Endothelial cell of umbilical vein (primary cell): Measurements from ENCODE around the gene IL6ST. TPM values are rescaled to one million over a fixed set of nuclear protein-coding genes. Genes with fewer than 3 reads are reported as not detected.
"Not testable (repeated sequence)": the region's sequence is repeated elsewhere in the genome, so short reads cannot be mapped to it uniquely, and the experiment has no call there.

Experiments used
- BruUV-seq: library from RNA; stranded (reverse); fragments of 400-500 nt; replicated peaks from 2 replicates; lab custom pipeline; 2021; lab: Mats Ljungman, UMichigan
- CTCF ChIA-PET: fragments of 300-600, 350-600 bp; sonication (Branson Sonifier 250); formaldehyde crosslinking; loops from one replicate; lab custom pipeline; 2021; ENCODE audit warnings: antibody characterized with exemption, inconsistent platforms; lab: Charles Lee
- POLR2A ChIA-PET: fragments of 300-600, 350-600 bp; sonication (Branson Sonifier 250); formaldehyde crosslinking; loops from one replicate; lab custom pipeline; 2021; ENCODE audit warnings: antibody characterized with exemption, inconsistent platforms; lab: Charles Lee
- DNase-seq: peaks from one replicate; pipeline ENCODE4 v3.0.0-alpha.2; 2011; ENCODE audit warnings: low read depth, low spot score
- FAIRE-seq: peaks from 2 replicates; lab custom pipeline; 2011; peaks lifted over from hg19 to GRCh38; lab: Jason Lieb, UNC
- H2AFZ ChIP-seq: 2 replicates; pipeline ENCODE4 v1.6.0; 2012; ENCODE audit warnings: low read depth, low read length, control low read depth, inconsistent platforms
- H3K27ac ChIP-seq: 2 replicates; pipeline ENCODE4 v1.5.1; 2011; ENCODE audit warnings: low read depth, mild to moderate bottlenecking, control low read depth, low read length, moderate library complexity; ENCODE audit not compliant: insufficient read depth
- H3K27me3 ChIP-seq, 2 experiments: 2 replicates each; pipeline versions ENCODE4 v1.6.0 to v1.6.1; 2011; ENCODE audit warnings: low read length in 2 of 2, mixed read lengths in 1 of 2; ENCODE audit not compliant: control insufficient read depth in 2 of 2, insufficient read depth in 2 of 2
- H3K36me3 ChIP-seq, 2 experiments: 2 replicates in 1 of 2; 3 replicates in 1 of 2; pipeline ENCODE4 v1.5.1; 2011; ENCODE audit warnings: low read length in 2 of 2, mild to moderate bottlenecking in 1 of 2, moderate library complexity in 1 of 2; ENCODE audit not compliant: control insufficient read depth in 2 of 2, insufficient read depth in 2 of 2; ENCODE audit errors: extremely low read depth in 1 of 2
- H3K4me1 ChIP-seq: 3 replicates; pipeline ENCODE4 v1.5.1; 2011; ENCODE audit warnings: mild to moderate bottlenecking, low read length; ENCODE audit not compliant: control insufficient read depth, insufficient read depth; ENCODE audit errors: extremely low read depth
- H3K4me2 ChIP-seq: 2 replicates; pipeline ENCODE4 v1.6.1; 2011; ENCODE audit warnings: low read length, control low read depth, mixed read lengths; ENCODE audit not compliant: insufficient read depth
- H3K4me3 ChIP-seq, 3 experiments: fragments of 200-600 bp in 1 of 3; sonication (generic), shearing (Covaris generic) in 1 of 3; replicated peaks in 1 of 3; 2 replicates each; pipeline ENCODE4 v1.5.1; 2011 to 2016; ENCODE audit warnings: control low read depth in 3 of 3, low read length in 3 of 3, mild to moderate bottlenecking in 2 of 3, inconsistent platforms in 1 of 3, low read depth in 1 of 3, moderate library complexity in 1 of 3; ENCODE audit not compliant: insufficient read depth in 1 of 3
- H3K79me2 ChIP-seq: 2 replicates; pipeline ENCODE4 v1.6.0; 2012; ENCODE audit warnings: low read length, inconsistent platforms; ENCODE audit not compliant: control insufficient read depth, insufficient read depth
- H3K9ac ChIP-seq: replicated peaks from 2 replicates; pipeline ENCODE3; 2011; ENCODE audit warnings: low read length, control low read depth; ENCODE audit not compliant: insufficient read depth; ENCODE audit errors: extremely low read depth
- H3K9me1 ChIP-seq: replicated peaks from 3 replicates; pipeline ENCODE4 v1.6.0; 2011; ENCODE audit warnings: mild to moderate bottlenecking, low read length; ENCODE audit not compliant: control insufficient read depth, insufficient read depth; ENCODE audit errors: extremely low read depth
- H3K9me3 ChIP-seq: replicated peaks from 2 replicates; pipeline ENCODE4 v1.5.1; 2012; ENCODE audit warnings: low read length, inconsistent platforms; ENCODE audit not compliant: control insufficient read depth, insufficient read depth
- H4K20me1 ChIP-seq: replicated peaks from 2 replicates; pipeline ENCODE3; 2011; ENCODE audit warnings: mild to moderate bottlenecking, low read length; ENCODE audit not compliant: control insufficient read depth, insufficient read depth; ENCODE audit errors: extremely low read depth
- CTCF ChIP-seq, 2 donors: IDR thresholded peaks; 1 replicate in 1 of 2; 2 replicates in 1 of 2; pipeline ENCODE4 v1.5.1; 2011; ENCODE audit warnings: low read length in 2 of 2, mild to moderate bottlenecking in 2 of 2, moderate library complexity in 2 of 2, control low read depth in 1 of 2, inconsistent platforms in 1 of 2, low read depth in 1 of 2; ENCODE audit not compliant: insufficient read depth in 1 of 2; ENCODE audit errors: extremely low read depth in 1 of 2
- EZH2 ChIP-seq: IDR thresholded peaks from 2 replicates; pipeline ENCODE4 v1.6.1; 2012; ENCODE audit warnings: borderline replicate concordance, low read depth, mild to moderate bottlenecking, moderate library complexity, low read length, inconsistent platforms; ENCODE audit not compliant: severe bottlenecking
- FOS ChIP-seq: IDR thresholded peaks from 2 replicates; pipeline ENCODE4 v1.6.1; 2011; ENCODE audit warnings: mild to moderate bottlenecking, low read length, moderate library complexity, borderline replicate concordance; ENCODE audit not compliant: insufficient read depth
- GATA2 ChIP-seq: IDR thresholded peaks from 2 replicates; pipeline ENCODE4 v1.7.0; 2011; ENCODE audit warnings: low read depth, mild to moderate bottlenecking, moderate library complexity, mixed read lengths, low read length; ENCODE audit not compliant: insufficient read length, insufficient read depth
- JUN ChIP-seq: IDR thresholded peaks from 2 replicates; pipeline ENCODE4 v1.6.1; 2011; ENCODE audit warnings: borderline replicate concordance, low read depth; ENCODE audit not compliant: insufficient read length, insufficient read depth
- MAX ChIP-seq: IDR thresholded peaks from 2 replicates; pipeline ENCODE4 v1.6.1; 2011; ENCODE audit not compliant: insufficient read depth, insufficient read length
- MYC ChIP-seq: IDR thresholded peaks from one replicate; pipeline ENCODE4 v1.6.1; 2011; ENCODE audit warnings: mild to moderate bottlenecking, low read depth, low read length
- POLR2A ChIP-seq: IDR thresholded peaks from 2 replicates; pipeline ENCODE4 v1.6.1; 2012; ENCODE audit warnings: low read depth, mild to moderate bottlenecking, control low read depth, low read length
- POLR2AphosphoS5 ChIP-seq: IDR thresholded peaks from 2 replicates; pipeline ENCODE4 v1.6.1; 2012; ENCODE audit warnings: low read depth, mild to moderate bottlenecking, control low read depth, low read length, moderate library complexity; ENCODE audit not compliant: insufficient read depth
- dilution Hi-C: fragments of 300-500 bp; cut with MboI; formaldehyde crosslinking; loops from one replicate; pipeline ENCODE4 v1.15.0; 2019; ENCODE audit warnings: low sequenced_read_pairs; ENCODE audit not compliant: extremely low pct_ligation_motif_present
- intact Hi-C: fragments of 100-400 bp; cut with micrococcal nuclease; formaldehyde crosslinking; loops from one replicate; pipeline ENCODE4 v1.10.0; 2022
- polyA plus RNA-seq, 4 experiments: library from polyadenylated mRNA; depleted of rRNA in 3 of 4; stranded (reverse) in 3 of 4; unstranded in 1 of 4; fragments of >200 nt; gene quantifications; 2 replicates each; pipeline versions ENCODE4 v1.2.1 to v1.2.3, GENCODE V29; 2011 to 2012; ENCODE audit warnings: missing spikeins in 1 of 4
- total RNA-seq: library from RNA; stranded (reverse); gene quantifications from 2 replicates; pipeline ENCODE4 v1.2.3, GENCODE V29; 2021

IL6ST gene
- total and polyA plus RNA-seq, 2 donors (not counting 3 experiments of a cell fraction or from before 2014, with no cell fraction given), result 135 to 345 TPM

- no peaks in the 10 kb centered on the region for H3K4me1 ChIP-seq
- H3K9me3 ChIP-seq, result no peaks in the 10 kb centered on the region
- no peak overlapping the region for H3K9ac ChIP-seq
- no peak overlapping the region for H2AFZ ChIP-seq
- H3K27ac ChIP-seq, result no peak overlapping the region
- CTCF ChIA-PET, result interaction anchor here (1.0 to 1.1 kb wide), 2 partner anchors 24 to 188 kb away, joined by 3 read pairs; no protein-coding TSS in a partner anchor
- FAIRE-seq (no peak), DNase-seq (no peak)
- TF ChIP-seq POLR2AphosphoS5 (no peak), CTCF (IDR thresholded peaks at IDR 0.05; ENCODE audit: extremely low read depth in 1 of 2, insufficient read depth in 1 of 2, low read depth in 1 of 2, low read length in 2 of 2) (no peak), POLR2A (no peak), EZH2 (no peak), FOS (no peak), MYC (no peak), MAX (no peak), JUN (no peak), GATA2 (no peak)
- H3K27me3 ChIP-seq, result no peaks in the 10 kb centered on the region
- no peaks in the 10 kb centered on the region for H3K36me3 ChIP-seq
- no peak overlapping the region for H3K4me2 ChIP-seq
- POLR2A ChIA-PET, result no interaction called here
- no peaks in the 10 kb centered on the region for H3K79me2 ChIP-seq
- H4K20me1 ChIP-seq, result no peaks in the 10 kb centered on the region
- no TSS peak for BruUV-seq
- dilution Hi-C loops, result no loop called here
- intact Hi-C loops, result no loop called here
- H3K4me3 ChIP-seq, result no peak overlapping the region
- no peaks in the 10 kb centered on the region for H3K9me1 ChIP-seq
These were observed 24.1 kb upstream of the IL6ST start for GRCh38 chr5:56018832-56019231.

GRCh38 chr5:56014701-56015100, 19.9 kb upstream of the IL6ST start:
- H3K9me1 ChIP-seq, H3K79me2 ChIP-seq, POLR2A ChIA-PET, H3K27ac ChIP-seq, DNase-seq, intact Hi-C loops, BruUV-seq, H3K9ac ChIP-seq, dilution Hi-C loops, H4K20me1 ChIP-seq, H3K4me2 ChIP-seq, H2AFZ ChIP-seq, H3K9me3 ChIP-seq, CTCF ChIA-PET, H3K27me3 ChIP-seq, FAIRE-seq, H3K4me3 ChIP-seq, H3K36me3 ChIP-seq: not testable (repeated sequence)
- H3K4me1 ChIP-seq, result peaks cover 16% of the 10 kb centered on the region

GRCh38 chr5:56013939-56014338, 19.2 kb upstream of the IL6ST start:
- H3K9me3 ChIP-seq, H3K27ac ChIP-seq, BruUV-seq, dilution Hi-C loops, CTCF ChIA-PET, H3K4me3 ChIP-seq, DNase-seq, H3K27me3 ChIP-seq, POLR2A ChIA-PET, H2AFZ ChIP-seq, H4K20me1 ChIP-seq, H3K4me2 ChIP-seq, H3K9ac ChIP-seq, H3K36me3 ChIP-seq, H3K9me1 ChIP-seq, H3K79me2 ChIP-seq, intact Hi-C loops, FAIRE-seq: not testable (repeated sequence)
- peaks cover 16% of the 10 kb centered on the region for H3K4me1 ChIP-seq
